Activated CD8-positive, alpha-beta memory T cell treated with anti-CD3 and anti-CD28 coated beads, Interleukin-2, amount 50 U/mL, for 1 hour (primary cell): Measurements from ENCODE around the gene TBXT.

Experiments used
- DNase-seq: peaks from one replicate; pipeline ENCODE4 v3.0.0-alpha.2; 2020; ENCODE audit errors: extremely low read depth

The TBXT gene

GRCh38 chr6:166112580-166112979 is 55.1 kb downstream of the TBXT start:
- DNase-seq, result no peak

DNA sequence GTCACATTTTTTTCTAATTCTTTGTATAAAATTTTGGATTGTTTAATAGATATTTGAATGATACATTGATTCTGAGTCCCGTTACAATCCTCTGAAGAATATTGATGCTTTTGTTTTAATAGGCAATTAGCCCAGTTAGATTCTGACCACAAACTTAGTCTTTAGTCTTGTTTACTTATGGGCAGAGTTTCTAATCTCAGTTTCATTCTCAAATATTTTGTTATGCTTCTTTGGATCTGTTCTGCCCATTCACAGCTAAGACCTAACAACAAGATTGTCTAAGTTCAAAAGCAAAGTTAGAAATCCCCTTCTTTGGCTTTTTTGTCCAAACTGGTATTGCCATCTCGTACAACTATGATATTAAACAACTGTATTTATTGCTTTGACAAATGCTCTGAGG is 58.0 kb downstream of the TBXT start:
- no peak for DNase-seq
